ENCODE data around the gene KLHL29.
"Not testable (repeated sequence)": the region's sequence is repeated elsewhere in the genome, so short reads cannot be mapped to it uniquely, and the experiment has no call there.

KLHL29 gene

DNA sequence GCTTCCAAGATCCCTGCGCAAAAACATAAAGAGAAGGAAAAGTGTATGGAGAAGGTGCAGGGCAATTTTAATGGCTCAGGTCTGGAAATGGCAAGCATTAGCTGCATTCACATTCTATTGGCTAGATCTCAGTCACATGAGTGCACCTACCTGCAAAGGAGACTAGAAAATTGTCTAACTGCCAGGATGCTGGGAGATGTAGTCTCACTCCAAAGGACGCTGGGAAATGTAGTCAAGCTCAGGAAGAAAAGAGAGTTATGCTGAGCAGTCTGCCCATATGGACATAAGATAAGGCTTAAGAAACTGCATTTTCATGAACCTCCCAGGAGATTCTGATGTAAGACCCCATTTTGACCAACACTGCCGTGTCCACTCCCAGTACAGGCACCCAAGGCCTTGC is 9.5 kb upstream of the KLHL29 start:
- no peak for DNase-seq

DNA sequence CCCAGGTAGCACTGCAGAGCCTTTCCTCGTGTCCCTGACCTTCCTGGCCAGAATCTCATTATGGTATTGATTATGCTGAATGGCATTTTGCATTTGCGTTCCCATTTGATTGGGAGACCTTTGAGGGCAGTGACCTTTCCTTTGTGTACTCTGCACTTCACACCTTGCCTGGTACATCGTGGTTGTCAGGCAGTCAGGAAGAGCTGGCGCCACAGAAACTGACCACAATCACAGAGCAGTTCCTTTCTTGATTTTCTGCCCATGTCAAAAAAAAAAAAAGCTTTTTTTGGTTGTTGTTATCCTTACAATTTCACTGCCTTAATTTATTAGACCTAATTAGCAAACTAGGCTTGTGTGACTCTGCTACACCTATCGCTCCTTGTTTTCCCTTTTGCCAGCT is 8.9 kb upstream of the KLHL29 start:
- DNase-seq: no peak

DNA sequence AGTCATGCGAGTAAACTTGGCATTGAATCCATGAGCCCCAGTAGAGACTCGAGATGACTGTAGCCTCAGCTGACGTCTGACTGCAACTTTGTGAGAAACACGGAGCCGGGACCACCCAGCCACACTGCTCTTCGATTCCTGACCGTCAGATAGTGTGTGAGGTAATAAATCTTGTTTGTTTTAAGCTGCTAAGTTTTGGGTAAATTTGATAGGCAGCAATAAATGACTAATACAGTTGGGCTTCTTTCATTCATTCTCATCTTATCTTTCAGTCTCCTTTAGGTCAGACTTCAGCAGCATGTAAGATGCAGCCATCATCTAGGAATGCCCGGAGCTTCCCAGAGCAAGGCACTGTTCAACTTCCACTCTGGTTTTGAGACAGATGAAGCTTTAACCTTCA is 8.0 kb upstream of the KLHL29 start:
- no peak for DNase-seq

DNA sequence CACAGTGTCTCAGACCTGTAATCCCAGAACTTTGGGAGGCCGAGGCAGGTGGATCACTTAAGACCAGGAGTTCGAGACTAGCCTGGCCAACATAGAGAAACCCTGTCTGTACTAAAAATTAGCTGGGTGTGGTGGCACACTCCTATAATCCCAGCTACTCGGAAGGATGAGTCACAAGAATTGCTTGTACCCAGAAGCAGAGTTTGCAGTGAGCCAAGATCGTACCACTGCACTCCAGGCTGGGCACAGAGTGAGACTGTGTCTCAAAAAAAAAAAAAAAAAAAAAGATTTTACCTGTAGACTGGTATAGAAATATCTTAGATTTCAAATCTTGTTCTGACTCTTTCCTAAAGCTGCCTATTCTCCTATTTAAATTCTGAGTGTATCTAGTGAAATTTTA is 7.2 kb upstream of the KLHL29 start:
- no peak for DNase-seq

DNA sequence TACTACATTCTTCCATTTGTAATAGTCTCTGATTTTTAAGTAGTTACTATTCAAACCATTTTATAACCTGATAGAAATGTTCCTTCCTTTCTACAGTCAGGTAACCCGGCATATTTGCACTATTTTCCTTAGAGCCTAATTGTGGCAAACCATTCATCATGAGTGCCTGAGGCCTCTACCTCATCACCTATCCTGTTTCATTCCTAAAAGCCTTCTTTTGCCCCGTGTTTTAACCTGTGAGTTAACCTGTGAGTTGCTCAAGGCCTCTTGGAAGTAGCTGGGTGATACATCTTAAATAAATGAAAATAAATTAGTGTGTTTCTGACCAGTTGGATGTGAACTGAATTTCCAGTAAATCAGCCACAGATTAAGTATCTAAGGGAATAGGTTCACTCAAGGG is 6.5 kb upstream of the KLHL29 start:
- DNase-seq: no peak

DNA sequence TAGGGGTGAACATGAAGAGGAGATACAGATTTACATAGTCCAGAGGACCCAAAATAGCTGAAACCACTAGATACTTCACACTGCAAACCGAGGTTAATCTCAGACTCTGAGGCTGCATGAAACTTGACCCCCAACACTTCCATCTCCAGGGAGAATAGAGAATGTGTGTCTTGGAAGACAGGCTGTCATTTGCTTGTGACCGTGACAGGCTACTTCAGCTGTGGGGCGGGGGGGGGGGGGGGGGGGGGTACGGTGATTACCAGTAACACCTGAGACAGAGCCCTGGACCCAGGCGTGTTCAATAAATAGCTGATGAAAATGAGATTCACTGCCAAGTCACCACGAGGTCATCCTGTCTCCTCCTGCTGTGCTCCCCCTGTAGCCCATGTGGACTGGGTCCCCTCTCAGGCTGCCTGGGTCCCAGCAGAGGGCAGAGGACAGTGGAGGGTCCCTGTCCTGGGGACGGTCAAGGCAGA is 5.7 kb upstream of the KLHL29 start:
- DNase-seq: no peak

DNA sequence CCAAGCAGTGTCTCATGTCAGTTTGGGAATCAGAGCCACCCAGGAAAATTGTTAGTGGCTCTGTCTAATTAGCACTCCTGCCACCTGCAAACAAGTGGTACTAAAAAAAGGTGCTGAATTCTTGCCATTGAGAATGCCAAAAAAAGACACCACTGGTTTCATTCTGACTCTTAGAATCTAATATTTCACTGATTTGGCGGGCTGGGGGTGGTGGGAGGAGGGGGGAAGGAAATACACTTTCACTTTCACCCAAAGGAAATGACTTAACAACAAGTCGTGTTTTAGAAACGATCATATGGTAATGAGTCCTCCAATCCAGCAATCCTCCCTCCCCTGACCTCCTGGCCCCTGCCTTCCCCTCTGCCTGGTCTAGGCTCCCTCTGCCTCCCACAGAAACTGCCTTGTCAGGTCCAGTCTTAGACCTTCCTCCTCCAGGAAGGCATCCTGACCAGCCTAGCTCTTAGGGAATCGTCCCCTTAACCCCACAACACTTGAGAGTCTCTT is 4.4 kb upstream of the KLHL29 start:
- DNase-seq: no peak

DNA sequence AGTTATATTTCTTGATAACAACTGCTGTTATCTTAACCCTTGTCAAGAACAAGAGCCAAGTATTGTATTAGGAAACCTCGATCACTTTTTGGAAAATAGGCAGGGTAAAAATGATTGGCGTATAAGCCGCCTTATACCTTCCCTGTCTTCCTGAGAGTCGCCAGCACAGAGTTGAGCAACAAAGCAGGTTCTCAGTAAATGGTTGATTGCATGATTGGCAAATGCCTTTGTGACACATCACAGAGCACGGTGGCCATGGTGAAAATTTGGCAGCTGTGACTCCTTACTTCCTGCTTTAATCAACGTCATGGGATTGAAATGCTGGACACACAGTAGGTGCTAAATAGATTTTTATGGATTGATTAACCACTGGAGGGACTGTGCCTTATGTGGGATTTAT is 3.9 kb upstream of the KLHL29 start:
- DNase-seq: peak; percentile 15

DNA sequence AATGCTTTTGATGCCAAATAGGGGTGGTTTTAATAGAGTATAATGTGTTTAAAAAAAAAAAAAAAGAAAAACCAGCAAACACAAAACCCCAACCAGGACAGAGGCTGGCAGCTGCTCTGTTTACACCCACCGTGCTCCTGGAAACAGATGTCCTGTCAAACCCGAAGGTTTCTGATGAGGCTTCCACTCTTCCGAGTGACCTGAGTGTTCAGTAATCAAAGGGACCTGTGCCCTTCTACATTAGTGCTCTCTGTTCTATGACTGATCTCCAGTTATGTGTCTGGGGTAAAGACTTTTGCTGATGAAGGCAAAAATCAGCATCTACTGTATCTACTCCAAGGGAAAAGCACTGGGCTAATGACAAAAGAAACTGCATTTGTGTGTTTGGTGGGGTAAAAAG is 3.5 kb upstream of the KLHL29 start:
- DNase-seq: no peak

DNA sequence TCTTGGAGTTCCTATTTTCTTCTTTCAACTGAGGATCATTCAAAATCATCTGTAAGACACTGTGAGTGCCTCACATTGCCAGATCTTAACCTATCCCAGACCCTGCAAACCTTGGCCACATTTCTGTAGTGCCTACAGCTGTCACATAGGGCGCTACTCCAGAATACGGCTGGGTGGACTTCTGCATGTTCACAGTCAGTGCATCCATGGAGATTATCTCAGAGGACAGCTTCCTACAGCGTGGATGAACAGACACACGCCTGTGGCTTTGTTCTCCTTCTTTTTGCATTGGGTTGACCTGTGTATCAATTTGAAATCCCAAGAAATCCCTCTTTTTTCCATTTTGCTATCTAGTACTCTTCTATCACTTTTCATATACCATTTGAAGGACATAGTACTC is 1.9 kb upstream of the KLHL29 start:
- DNase-seq: no peak

DNA sequence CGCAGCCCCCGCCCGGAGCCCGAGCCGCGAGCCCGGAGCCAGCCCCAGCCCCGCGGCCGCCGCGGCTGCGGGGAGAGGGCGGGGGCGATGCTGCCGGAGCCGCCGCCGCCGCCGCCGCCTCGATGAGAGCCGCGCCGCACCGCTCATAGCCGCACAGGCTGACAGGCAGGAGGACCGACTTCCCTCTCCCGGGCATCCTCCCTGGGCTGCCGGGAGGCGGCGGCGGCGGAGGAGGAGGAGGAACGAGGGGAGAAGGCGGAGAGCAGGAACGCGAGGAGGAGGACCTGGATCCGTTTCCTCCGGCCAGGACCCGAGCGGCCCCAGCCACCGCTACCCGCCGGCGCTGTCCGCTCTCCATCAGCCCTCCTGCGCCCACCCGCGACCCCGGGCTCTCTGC is 370 bp downstream of the KLHL29 start:
- no peak for DNase-seq

DNA sequence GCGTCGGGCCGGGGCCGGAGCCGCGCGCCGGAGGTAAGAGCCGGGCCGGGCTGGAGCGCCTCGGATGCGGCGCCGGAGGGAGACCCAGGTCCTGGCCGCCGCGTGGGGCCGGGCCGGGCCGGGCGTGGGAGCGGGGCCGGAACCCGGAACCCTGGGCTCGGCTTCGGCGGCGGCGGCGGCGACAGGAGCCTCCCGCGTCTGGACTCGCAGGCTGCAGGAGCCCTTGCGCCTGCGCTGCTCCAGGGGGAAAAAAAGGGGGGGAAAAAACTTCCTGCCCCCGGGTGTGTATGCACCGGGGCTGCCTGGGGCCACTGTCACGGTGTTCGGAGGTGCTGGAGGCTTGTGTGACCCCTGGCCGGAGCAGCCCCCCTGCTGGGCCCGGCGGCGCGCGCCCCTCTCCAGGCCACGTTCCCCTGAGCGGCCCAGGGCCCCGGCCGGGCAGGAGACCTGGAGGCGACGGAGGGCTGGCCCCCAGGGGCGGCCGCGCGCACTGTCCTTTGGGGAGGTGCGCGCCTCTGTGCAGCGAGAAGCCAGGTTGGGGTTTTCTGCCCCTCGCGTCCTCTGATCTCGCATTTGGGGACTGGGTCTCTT is 864 bp downstream of the KLHL29 start:
- peak; percentile 9 for DNase-seq

DNA sequence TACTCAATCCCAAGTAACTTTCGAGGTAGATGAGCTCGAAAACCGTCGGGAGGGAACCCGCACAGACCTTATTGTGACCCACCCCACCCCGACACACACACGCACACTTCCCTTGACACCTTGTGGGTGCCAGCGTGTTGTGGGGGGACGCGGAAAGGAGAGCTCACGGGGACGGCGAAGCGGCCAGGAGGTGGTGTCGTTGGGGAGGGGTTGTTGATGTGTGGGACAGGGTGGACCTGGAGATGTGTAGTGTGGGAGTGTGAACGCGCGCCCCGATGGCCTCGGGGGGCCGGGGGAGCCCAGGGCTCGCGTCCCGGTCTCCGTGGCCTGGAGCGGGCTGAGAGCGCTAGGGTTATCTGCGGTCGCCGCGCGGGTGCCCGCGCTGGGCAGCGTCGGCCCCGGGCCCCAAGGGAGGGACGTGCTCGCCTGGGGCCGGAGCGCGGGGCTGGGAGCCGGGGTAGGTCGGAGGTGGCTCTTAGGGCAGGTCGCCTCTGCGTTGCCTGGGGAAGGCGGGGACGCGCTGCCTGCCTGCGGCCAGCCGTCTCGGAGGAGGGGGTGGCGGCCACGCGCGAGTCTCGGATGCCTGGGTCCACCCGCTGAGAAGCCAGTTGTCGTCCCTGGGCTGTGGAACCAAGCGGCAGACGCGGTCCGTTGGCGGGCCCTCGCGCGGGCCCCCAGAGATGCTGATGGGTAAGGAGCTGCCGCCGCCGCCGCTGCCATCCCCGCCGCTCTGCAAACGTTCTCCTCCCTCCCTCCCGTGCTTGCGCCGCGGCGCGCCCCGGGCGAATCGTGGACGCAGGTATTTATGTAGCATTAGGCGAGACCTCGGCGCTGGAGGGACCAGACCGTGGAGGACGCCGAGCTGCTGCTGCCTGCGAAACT is 1.6 kb downstream of the KLHL29 start:
- DNase-seq: peak; percentile 31

DNA sequence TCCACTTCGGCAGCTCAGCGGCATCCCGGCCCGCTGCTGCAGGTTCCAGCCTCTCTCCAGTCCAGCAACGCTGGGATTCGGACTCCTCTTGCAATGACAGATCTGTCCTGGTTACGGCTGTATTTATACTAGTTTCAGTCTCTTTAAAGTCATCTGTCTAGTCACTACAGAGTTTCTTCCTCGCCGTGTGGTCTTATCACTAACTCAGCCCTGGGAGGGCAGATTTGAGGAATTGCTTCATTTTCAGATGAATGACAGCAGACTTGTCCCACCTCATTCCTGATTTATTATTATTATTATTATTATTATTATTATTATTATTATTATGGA is 2.2 kb downstream of the KLHL29 start:
- no peak for DNase-seq

DNA sequence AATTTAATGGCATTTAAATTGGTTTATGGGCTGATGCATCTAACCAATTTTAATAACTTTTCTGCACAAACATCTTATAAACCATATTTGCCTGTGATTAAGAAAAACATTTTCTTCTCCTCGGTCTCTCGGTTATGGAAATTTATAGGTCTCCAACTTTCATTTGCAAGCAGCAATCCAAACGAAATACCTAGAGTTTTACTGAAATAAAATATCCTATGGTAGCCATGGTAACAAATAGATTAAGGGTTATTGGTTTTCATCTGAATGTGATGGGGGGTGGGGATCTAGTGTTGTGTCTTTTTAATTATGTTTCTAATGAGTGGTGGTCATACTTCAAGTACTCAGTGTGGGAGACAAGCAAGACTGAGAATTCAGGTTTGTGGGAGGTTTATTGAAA is 2.9 kb downstream of the KLHL29 start:
- DNase-seq: no peak

DNA sequence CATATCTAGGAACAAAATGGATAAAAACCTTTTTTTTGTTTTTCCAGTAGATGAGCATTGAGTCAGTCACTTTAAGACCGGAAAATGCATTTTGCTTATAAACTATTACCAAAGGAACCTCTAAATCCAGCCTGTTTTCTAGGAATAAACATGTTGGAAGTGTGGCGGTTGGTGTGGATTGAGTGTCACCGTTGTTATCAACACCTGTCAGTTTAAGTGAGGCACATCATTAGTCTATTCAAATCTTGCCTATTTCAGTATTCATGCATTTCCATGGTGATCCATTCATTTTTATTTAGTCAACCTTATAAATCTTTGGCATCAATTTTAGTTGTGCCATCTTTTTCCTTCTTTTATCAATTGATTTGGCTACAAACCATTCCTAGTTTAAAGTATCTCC is 3.3 kb downstream of the KLHL29 start:
- no peak for DNase-seq

DNA sequence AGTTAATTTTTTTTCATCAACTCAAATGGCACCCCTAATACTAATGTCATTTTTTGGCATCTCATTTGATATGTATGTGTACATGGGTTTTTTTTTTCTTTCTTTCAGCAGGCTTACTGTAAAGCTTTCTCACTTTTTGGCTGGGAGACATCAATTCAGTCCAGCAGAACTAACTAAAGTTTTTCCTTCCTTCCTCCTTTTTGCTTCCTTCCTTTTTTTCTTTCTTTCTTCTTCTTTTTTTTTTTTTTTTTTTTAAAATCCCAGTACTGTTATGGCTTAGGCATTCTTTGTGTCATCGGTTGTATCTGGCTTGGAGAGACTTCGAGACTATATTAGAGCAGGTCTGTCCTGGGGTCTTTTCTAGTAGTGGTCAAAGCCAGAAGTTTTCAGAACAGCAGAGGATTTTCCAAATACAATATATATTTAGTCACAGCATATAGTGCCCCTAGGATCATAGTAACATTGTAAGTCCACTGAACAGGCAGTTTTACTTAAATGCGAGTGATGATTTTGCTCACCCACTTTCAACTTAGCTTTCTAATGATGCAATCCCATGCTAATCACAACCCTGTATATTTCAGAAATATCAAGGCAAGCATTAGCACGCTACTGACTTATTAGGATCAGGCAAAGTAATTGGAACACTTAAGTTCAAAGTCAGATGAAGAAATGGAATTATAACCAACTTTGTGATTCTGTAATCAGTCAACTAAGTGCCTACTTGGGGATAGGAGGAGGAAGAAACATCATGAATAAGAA is 4.0 kb downstream of the KLHL29 start:
- no peak for DNase-seq

DNA sequence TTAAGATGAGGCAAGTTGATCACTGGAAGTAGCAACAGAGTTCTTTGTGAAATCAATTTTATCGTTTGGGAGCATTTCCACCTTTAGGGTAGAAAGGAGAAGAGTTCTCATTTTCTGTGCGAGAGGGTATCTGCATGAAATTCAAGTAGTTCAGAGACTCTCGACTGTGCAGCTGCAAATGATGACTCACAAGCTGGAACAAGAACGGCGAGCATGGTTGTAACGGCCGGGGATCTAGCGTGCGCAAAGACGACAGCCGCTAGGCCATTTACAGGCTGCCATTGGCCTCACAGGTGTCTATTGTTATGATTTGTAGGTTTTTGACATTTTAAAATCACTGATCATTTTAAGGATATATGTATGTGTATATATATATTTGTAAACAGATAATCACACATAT is 5.2 kb downstream of the KLHL29 start:
- peak; percentile 18 for DNase-seq

DNA sequence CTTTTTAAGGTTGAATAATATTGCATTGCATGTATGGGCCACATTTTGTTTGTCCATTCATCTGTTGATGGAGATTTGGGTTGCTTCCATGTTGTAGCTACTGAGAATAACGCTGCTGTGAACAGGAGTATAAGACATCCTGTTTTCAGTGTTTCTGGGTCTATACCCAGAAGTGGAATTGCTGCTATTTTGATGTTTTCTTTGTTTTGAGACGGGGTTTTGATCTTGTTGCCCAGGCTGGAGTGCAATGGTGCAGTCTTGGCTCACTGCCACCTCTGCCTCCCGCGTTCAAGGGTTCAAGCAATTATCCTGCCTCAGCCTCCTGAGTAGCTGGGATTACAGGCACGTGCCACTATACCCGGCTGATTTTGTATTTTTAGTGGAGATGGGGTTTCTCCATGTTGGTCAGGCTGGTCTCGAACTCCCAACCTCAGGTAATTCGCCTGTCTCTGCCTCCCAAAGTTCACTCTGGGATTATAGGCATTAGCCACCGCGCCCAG is 6.3 kb downstream of the KLHL29 start:
- not testable (repeated sequence) for DNase-seq

DNA sequence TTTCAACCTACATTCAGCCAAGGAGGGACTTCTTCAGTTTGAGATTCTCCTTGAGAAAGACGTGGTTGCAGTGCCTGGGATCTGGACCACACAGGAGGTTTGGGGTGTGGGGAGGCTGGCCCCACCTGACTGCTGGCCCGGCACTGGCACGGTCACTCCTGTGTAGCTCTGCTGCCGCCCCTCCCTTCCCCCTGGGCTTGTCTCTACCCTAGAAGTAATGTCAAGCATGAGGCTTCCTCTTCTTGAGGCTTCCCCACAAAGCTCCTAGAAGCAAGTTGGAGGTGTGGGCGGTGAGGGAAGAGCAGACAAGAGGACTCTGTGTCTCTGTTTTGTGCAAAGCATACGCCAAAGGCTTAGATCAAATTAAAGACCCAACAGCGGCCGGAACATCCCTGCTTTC is 8.7 kb downstream of the KLHL29 start:
- DNase-seq: no peak

DNA sequence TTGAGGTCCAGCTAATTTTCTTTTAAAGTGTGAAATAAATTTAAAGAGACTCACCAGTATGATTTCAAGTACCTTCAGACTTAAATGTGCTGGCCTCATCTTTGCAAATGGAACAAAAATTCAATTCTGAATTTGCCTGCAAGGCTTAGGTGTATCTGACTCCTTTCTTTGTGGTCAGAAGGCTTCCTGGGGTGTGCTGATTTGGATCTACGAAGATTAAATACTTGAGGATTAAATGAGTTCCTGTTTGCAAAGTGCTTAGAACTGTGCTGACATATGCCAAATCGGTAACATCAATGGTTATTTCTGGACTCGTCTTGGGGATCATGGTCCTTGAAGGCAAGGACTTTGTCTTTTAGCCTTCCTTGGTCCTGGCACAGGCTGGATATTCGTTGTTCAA is 9.7 kb downstream of the KLHL29 start:
- DNase-seq: no peak

DNA sequence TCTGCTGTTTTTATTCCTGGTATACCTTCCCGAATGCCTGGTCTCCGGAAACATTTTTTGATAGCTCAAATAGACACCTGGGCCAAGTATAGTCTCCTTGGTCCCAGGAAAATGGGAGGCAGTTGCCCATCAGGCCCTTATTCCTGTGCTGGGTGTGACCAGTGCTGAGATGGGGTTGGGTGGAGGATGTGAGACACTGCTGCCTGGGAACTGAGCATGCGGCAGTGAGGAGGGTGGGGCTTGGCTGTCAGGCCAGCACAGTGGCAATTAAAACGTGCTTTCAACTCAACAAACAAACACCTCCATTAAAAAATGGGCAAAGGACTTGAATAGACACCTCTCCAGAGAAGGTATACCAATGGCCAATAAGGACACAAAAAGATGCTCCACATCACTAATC is 12.5 kb downstream of the KLHL29 start:
- no peak for DNase-seq

DNA sequence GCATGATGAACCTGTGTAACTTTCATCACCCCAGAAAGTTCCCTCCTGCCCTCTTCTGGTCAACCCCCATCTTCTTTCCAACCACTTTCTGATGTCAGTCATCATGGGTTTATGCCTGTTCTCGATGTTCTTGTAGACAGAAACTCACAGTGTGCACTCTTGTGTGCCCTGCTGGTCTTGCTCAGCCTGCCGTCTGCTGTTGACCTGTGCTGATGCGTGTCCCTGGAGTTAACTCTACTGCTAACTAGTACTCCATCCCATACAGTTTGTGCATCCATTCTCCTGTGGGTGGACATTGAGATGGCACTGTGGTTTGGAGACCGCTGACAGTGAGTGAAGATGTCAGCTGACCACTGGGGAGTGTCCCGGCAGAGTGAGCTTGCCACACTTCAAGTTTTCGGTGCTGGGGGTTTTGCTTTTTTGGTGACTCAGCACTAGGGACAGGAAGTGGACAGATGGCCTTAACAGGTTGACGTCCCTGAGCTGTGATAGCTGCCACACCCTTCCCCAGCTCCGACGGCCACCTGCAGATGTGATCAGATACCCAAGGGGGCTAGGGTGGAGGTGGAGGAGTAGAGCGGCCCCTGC is 14.8 kb downstream of the KLHL29 start:
- no peak for DNase-seq

All from NCI-H1092 treated with DMSO at 0.1 percent for 48 hours (cell line).